HepG2 (cell line): ENCODE results near the gene SH3GL2. TPM values are rescaled to one million over a fixed set of nuclear protein-coding genes. Genes with fewer than 3 reads are reported as not detected.

Experiments used
- ATAC-seq: fragments of 200-7000 bp; cut with Tn5 transposase; 3 replicates; pipeline ENCODE4 v1.9.1; 2020; ENCODE audit warnings: mild to moderate bottlenecking, moderate library complexity
- BruUV-seq: library from RNA; stranded (reverse); fragments of 400-500 nt; replicated peaks from 2 replicates; lab custom pipeline; 2021; lab: Mats Ljungman, UMichigan
- CTCF ChIA-PET: fragments of 300-600 bp; formaldehyde crosslinking; extraction: SDS; loops from one replicate; lab custom pipeline; 2021; ENCODE audit warnings: low total read pairs, inconsistent platforms, low intra/inter-chr PET ratio; lab: Yijun Ruan, JAX
- POLR2A ChIA-PET: fragments of 350-600 bp; sonication (Branson Sonifier 250); formaldehyde crosslinking; loops from one replicate; lab custom pipeline; 2020; ENCODE audit warnings: antibody characterized with exemption, inconsistent platforms; lab: Yijun Ruan, JAX
- DNase-seq: peaks from one replicate; pipeline ENCODE4 v3.0.0-alpha.2; 2015; ENCODE audit warnings: low spot score
- FAIRE-seq: peaks from 3 replicates; lab custom pipeline; 2011; peaks lifted over from hg19 to GRCh38; lab: Jason Lieb, UNC
- H2AFZ ChIP-seq: one replicate; pipeline ENCODE4 v1.6.1; 2011; ENCODE audit warnings: low read length, inconsistent platforms
- H3K27ac ChIP-seq: fragments of 300-600 bp; 3 replicates; pipeline ENCODE4 v1.8.0; 2011; ENCODE audit warnings: mixed run types, mild to moderate bottlenecking, mixed read lengths, low read length, inconsistent platforms; ENCODE audit not compliant: insufficient read depth; ENCODE audit errors: extremely low read length
- H3K27me3 ChIP-seq, 2 experiments: fragments of 200-600 bp in 1 of 2; 2 replicates in 1 of 2; 3 replicates in 1 of 2; pipeline versions ENCODE4 v1.6.0 to v1.8.0; 2011; ENCODE audit warnings: low read length in 2 of 2, mild to moderate bottlenecking in 2 of 2, moderate library complexity in 2 of 2, inconsistent platforms in 1 of 2; ENCODE audit not compliant: insufficient read depth in 2 of 2, control insufficient read depth in 1 of 2
- H3K36me3 ChIP-seq, 2 experiments: fragments of 200-600 bp in 1 of 2; replicated peaks in 1 of 2; 2 replicates in 1 of 2; 3 replicates in 1 of 2; pipeline versions ENCODE4 v1.5.1 to v1.8.0; 2011; ENCODE audit warnings: low read length in 2 of 2, inconsistent platforms in 1 of 2; ENCODE audit not compliant: insufficient read depth in 2 of 2, control insufficient read depth in 1 of 2
- H3K4me1 ChIP-seq: 2 replicates; pipeline ENCODE4 v1.5.1; 2012; ENCODE audit warnings: low read length, inconsistent platforms; ENCODE audit not compliant: insufficient read depth
- H3K4me2 ChIP-seq: 2 replicates; pipeline ENCODE4 v1.6.0; 2011; ENCODE audit warnings: low read depth, low read length, inconsistent platforms
- H3K4me3 ChIP-seq, 3 experiments: fragments of 200-600 bp in 1 of 3; sonication (generic), shearing (Covaris generic) in 1 of 3; replicated peaks in 1 of 3; 2 replicates each; pipeline ENCODE4 v1.5.1; 2011 to 2016; ENCODE audit warnings: low read length in 3 of 3, inconsistent platforms in 2 of 3, low read depth in 2 of 3, mild to moderate bottlenecking in 2 of 3, control low read depth in 1 of 3, mixed read lengths in 1 of 3; ENCODE audit not compliant: insufficient read depth in 1 of 3
- H3K79me2 ChIP-seq: one replicate; pipeline ENCODE4 v1.6.1; 2011; ENCODE audit warnings: low read length, inconsistent platforms; ENCODE audit not compliant: insufficient read depth
- H3K9ac ChIP-seq: 2 replicates; pipeline ENCODE4 v1.6.0; 2011; ENCODE audit warnings: mild to moderate bottlenecking, low read depth, low read length, inconsistent platforms; ENCODE audit not compliant: insufficient read depth
- H3K9me3 ChIP-seq: 2 replicates; pipeline ENCODE4 v1.5.1; 2012; ENCODE audit warnings: mild to moderate bottlenecking, low read length
- H4K20me1 ChIP-seq: 2 replicates; pipeline ENCODE4 v1.6.0; 2011; ENCODE audit warnings: inconsistent platforms, mild to moderate bottlenecking, low read length, moderate library complexity; ENCODE audit not compliant: insufficient read depth
- MAFK ChIP-seq, 2 experiments: IDR thresholded peaks in 1 of 2; conservative IDR thresholded peaks in 1 of 2; 2 replicates each; pipeline ENCODE4 v1.6.1; 2011; ENCODE audit warnings: improper control_type of control experiment in 2 of 2, low read length in 2 of 2
- RNF2 ChIP-seq: fragments of 450-650 bp; conservative IDR thresholded peaks from 2 replicates; pipeline ENCODE4 v1.6.1; 2016; ENCODE audit warnings: low read depth
- YEATS4 ChIP-seq: sonication (generic); formaldehyde crosslinking; IDR thresholded peaks from 2 replicates; pipeline ENCODE4 v1.4.0; 2020; ENCODE audit warnings: missing genetic modification reagents, borderline replicate concordance
- WGBS: methylation state at CpG from one replicate; pipeline ENCODE4 v1.1.6; 2017; ENCODE audit warnings: low lambda C conversion rate; 5-methylcytosine and 5-hydroxymethylcytosine counted together
- in situ Hi-C: cut with HindIII; loops from 2 replicates; pipeline ENCODE4 v1.10.0; 2017; ENCODE audit warnings: low pct_unique_long_range_greater_than_20kb; ENCODE audit not compliant: extremely low pct_ligation_motif_present
- intact Hi-C: fragments of 100-400 bp; cut with micrococcal nuclease; formaldehyde crosslinking; loops from one replicate; pipeline ENCODE4 v1.10.0; 2022; ENCODE audit not compliant: unreplicated experiment
- polyA plus RNA-seq, 8 experiments: library from polyadenylated mRNA; depleted of rRNA in 3 of 8; stranded (reverse) in 7 of 8; unstranded in 1 of 8; fragments of >200 nt; fragmentation: Illumina TruSeq in 4 of 8; extraction: Trizol in 4 of 8; gene quantifications; 2 replicates each; pipeline versions ENCODE4 v1.2.1 to v1.2.3, GENCODE V29; 2011 to 2016; ENCODE audit warnings: low read depth in 4 of 8, missing spikeins in 1 of 8, mixed read lengths in 1 of 8; ENCODE audit not compliant: insufficient read depth in 1 of 8
- total RNA-seq, 5 experiments: library from RNA; depleted of rRNA; stranded (reverse); fragments of >200 nt; fragmentation: Illumina TruSeq; extraction: Trizol; gene quantifications; 2 replicates each; pipeline ENCODE4 v1.2.3, GENCODE V29; 2016; ENCODE audit warnings: low read depth in 1 of 5

The SH3GL2 gene
- total and polyA plus RNA-seq, 2 of the 13 experiments (the other 11 are each of a cell fraction or from before 2014, with no cell fraction given) = 0.04 TPM; not detected in 1

- intact Hi-C loops = no loop called here
Measured at GRCh38 chr9:17658237-17658636, 79.4 kb downstream of the SH3GL2 start.

GRCh38 chr9:17660158-17660557 lies 81.3 kb downstream of the SH3GL2 start:
- H3K9me3 ChIP-seq = no peaks in the 10 kb centered on the region
- no peaks in the 10 kb centered on the region for H3K27me3 ChIP-seq
- H3K4me2 ChIP-seq = no peak overlapping the region
- TF ChIP-seq RNF2 = no peak
- no peaks in the 10 kb centered on the region for H4K20me1 ChIP-seq
- WGBS = 32% methylated on average over 3 of the region's 3 CpGs
- H3K9ac ChIP-seq = no peak overlapping the region
- ChIA-PET CTCF (no interaction called here), POLR2A (no interaction called here)
- no peaks in the 10 kb centered on the region for H3K79me2 ChIP-seq
- no peaks in the 10 kb centered on the region for H3K4me1 ChIP-seq
- intact Hi-C loops (no loop called here), in situ Hi-C loops (no loop called here)
- BruUV-seq = no TSS peak
- no peak overlapping the region for H3K4me3 ChIP-seq
- ATAC-seq (no peak), DNase-seq (no peak), FAIRE-seq (no peak)
- H3K27ac ChIP-seq = no peak overlapping the region
- H3K36me3 ChIP-seq = no peaks in the 10 kb centered on the region
- H2AFZ ChIP-seq = no peak overlapping the region

More at GRCh38 chr9:17658237-17658636, 79.4 kb downstream of the SH3GL2 start:
- H3K27me3 ChIP-seq = no peaks in the 10 kb centered on the region
- no peak overlapping the region for H3K27ac ChIP-seq
- in situ Hi-C loops = no loop called here
- H3K9ac ChIP-seq = no peak overlapping the region
- no peak for TF ChIP-seq YEATS4 (CRISPR knock-in tag)
- TF ChIP-seq MAFK (conservative IDR thresholded peaks at IDR 0.05 in 1 of 2, IDR thresholded peaks at IDR 0.05 in 1 of 2; ENCODE audit: low read length in 2 of 2) = peak; percentile 38 to 59; a peak in 3 of 4 replicates
- H3K4me2 ChIP-seq = no peak overlapping the region
- no peaks in the 10 kb centered on the region for H3K4me1 ChIP-seq
- FAIRE-seq = no peak
- ATAC-seq = no peak
- H3K9me3 ChIP-seq = no peaks in the 10 kb centered on the region
- BruUV-seq = no TSS peak
- CTCF ChIA-PET = no interaction called here
- H2AFZ ChIP-seq = no peak overlapping the region
- WGBS = 0% methylated on average over 2 of the region's 2 CpGs
- no peaks in the 10 kb centered on the region for H4K20me1 ChIP-seq
- POLR2A ChIA-PET = no interaction called here
- H3K36me3 ChIP-seq = no peaks in the 10 kb centered on the region
- H3K4me3 ChIP-seq = no peak overlapping the region
- no peaks in the 10 kb centered on the region for H3K79me2 ChIP-seq
- DNase-seq = no peak
